ENCODE measurements around the gene SLC26A1.
A peak's percentile ranks its signal among the peaks of the same experiment; 100 is the strongest.

The SLC26A1 gene

DNA sequence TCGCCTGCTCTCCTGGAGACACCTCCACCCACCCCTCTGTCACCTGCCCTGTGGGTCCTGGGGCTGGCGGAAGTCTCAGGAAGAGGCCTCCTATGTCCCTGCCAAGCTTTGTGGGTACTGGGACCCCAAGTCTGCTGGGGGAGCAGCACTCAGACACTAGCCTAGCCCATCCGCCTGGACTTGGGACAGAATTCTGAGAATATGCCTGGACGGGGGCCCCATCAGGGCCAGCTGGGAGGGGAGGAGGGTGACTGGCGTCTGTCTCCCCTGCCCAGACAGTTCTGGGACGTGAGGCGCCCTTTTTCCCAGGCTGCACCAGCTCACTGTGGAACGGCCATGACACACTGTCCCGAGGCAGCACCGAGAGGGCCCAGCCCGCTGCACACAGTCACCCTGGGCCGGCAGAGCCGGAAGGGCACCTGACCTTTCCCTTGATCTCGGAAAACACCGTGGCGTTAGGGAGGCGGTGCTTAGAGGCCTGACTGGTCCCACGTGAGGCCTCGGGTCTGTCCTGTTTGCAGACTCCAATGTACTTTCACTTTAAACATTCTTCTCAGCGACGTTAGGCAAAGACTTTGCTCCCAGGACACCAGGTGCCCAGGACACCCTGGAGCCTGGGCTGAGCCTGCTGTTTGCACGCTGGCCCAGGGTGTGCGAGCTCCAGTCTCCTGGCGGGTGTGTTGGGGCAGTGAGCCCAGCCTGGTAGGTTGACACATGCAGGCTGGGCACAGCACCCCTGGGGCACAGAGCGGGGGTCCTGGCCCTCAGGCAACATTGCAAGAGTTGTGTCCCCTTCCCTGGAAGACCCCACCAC is 700 bp downstream of the SLC26A1 start:
- Histone ChIP-seq H3K27me3 (ENCODE audit: insufficient read depth, low read length) (peaks cover 24% of the 10 kb centered on the region), H3K27ac (ENCODE audit: low read depth, low read length) (no peak overlapping the region), H3K36me3 (ENCODE audit: insufficient read depth, low read length) (no peaks in the 10 kb centered on the region), H3K9me3 (ENCODE audit: insufficient read depth, low read depth, low read length) (no peaks in the 10 kb centered on the region), H3K4me1 (ENCODE audit: insufficient read depth, low read length) (no peaks in the 10 kb centered on the region), H3K4me3 (ENCODE audit: low read length) (no peak overlapping the region), H3K9ac (ENCODE audit: low read depth, low read length) (no peak overlapping the region)
- 88% methylated on average over 25 of the region's 25 CpGs for WGBS

DNA sequence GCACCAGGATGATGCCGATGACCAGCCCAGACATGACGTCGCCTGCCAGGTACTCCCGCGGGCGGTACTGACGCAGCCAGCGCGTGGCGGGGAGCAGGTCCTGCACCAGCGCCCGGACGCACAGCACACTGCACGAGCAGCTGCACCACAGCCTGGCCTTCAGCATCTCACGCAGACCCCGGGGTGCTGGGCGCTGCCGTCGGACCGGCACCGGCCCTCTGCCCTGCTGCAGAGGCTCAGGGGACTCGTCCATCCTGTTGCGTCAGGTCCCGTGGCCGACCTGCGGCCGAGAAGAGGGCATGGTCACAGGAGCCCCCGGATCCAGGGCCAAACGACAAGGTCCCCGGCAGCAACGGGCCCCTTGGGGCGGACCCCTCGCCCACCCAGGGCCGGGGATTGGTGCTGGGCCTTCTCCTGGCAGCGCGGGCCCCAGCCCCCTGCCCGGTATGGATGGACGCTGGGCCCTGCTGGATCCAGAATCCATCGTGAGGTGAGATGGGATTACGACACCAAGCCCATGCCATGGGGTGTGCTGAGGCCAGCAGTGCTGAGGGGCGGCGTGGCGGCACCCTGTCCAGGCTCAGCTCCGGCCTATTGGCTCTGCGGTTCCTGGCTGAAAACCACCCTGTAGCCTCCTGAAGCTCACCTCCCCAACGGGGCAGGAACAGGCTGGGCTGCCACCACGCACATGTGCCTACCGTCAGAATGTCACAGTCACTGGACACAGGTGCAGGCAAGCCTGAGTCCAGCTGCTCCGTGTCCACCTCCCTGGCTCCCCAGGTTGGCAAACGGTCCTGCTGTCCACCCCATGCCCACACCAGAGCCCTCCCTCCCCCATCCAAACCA is 1.5 kb downstream of the SLC26A1 start:
- Histone ChIP-seq H3K27ac (ENCODE audit: low read depth, low read length) (no peak overlapping the region), H3K36me3 (ENCODE audit: insufficient read depth, low read length) (no peaks in the 10 kb centered on the region)
- WGBS: 95% methylated on average over 50 of the region's 50 CpGs

DNA sequence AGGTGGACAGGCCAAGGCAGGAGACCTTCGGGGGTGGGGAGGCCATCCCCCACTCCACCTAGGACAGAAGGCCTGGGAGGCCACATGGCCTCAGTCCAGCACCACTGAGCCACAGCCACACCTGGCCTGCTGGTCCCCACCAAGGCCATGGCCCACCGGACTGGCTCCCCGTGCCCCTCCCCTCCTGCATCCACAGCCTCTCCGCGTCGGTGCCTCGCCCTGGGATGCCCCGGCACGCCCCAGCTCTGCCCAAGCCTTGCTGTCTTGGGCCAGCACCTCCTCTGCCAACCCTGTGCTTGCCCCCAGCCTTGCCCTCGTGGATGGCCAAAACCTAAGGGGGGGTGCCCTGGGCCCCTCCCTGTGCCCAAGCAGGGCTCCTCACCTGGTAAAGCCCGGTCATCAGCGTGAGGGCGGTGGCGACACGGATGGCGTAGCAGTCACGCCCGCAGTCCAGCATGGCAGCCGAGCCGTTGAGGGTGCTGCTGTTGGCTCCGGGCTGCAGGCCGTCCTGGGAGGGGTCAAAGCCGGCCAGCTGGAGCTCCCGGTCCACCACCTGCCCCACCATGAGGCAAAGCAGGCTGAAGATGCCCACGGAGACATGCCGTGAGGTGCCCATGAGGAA is 2.3 kb downstream of the SLC26A1 start:
- Histone ChIP-seq H3K27ac (ENCODE audit: low read depth, low read length) (no peak overlapping the region), H3K36me3 (ENCODE audit: insufficient read depth, low read length) (no peaks in the 10 kb centered on the region), H3K9ac (ENCODE audit: low read depth, low read length) (no peak overlapping the region), H3K4me3 (ENCODE audit: low read length) (no peak overlapping the region), H3K27me3 (ENCODE audit: insufficient read depth, low read length) (peaks cover 24% of the 10 kb centered on the region), H3K9me3 (ENCODE audit: insufficient read depth, low read depth, low read length) (no peaks in the 10 kb centered on the region), H3K4me1 (ENCODE audit: insufficient read depth, low read length) (peaks cover 6% of the 10 kb centered on the region; the same call in 1 of the 2 replicates)
- WGBS: 94% methylated on average over 26 of the region's 26 CpGs

More for the DNA sequence above, 1.5 kb downstream of the SLC26A1 start:
- Histone ChIP-seq H3K4me1 (ENCODE audit: insufficient read depth, low read length) (no peaks in the 10 kb centered on the region), H3K9me3 (ENCODE audit: insufficient read depth, low read depth, low read length) (no peaks in the 10 kb centered on the region), H3K9ac (ENCODE audit: low read depth, low read length) (no peak overlapping the region), H3K4me3 (ENCODE audit: low read length) (no peak overlapping the region), H3K27me3 (ENCODE audit: insufficient read depth, low read length) (peaks cover 24% of the 10 kb centered on the region)

DNA sequence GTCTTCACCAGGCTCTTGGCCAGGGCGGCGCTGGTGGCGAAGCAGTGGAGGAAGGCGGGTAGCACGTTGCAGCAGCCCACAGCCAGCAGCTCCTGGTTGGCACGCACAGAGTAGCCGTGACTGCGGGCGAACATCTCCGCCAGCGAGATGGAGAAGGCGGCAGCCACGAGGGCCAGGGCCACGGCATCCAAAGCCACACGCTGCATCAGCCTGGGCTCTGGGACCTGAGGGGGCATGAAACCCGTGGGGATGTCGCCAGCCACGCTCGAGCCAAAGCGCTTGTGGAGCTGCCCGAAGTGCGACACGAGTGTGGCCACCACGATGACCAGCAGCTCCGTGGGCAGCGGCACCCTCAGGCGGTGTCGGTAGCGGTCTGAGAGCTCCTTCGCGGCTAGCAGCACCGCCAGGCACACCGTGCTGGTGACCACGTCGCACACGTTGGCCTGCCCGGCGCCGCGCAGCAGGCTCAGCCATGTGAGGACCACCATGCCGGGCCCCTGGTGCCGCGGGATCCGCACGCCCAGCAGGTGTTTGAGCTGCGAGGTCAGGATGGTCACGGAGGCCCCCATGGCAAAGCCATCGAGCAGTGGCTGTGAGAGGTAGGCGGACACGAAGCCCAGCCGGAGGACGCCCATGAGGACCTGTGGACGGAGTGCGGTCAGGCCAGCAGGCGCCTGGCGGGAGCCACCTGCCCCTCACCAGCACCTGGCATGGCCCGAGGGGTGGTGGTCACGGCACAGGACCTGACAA is 3.3 kb downstream of the SLC26A1 start:
- Histone ChIP-seq H3K9ac (ENCODE audit: low read depth, low read length) (no peak overlapping the region), H3K4me3 (ENCODE audit: low read length) (no peak overlapping the region), H3K9me3 (ENCODE audit: insufficient read depth, low read depth, low read length) (no peaks in the 10 kb centered on the region), H3K4me1 (ENCODE audit: insufficient read depth, low read length) (peaks cover 12% of the 10 kb centered on the region; the same call in 1 of the 2 replicates), H3K27ac (ENCODE audit: low read depth, low read length) (no peak overlapping the region), H3K36me3 (ENCODE audit: insufficient read depth, low read length) (no peaks in the 10 kb centered on the region), H3K27me3 (ENCODE audit: insufficient read depth, low read length) (peaks cover 27% of the 10 kb centered on the region)
- WGBS: 96% methylated on average over 58 of the region's 58 CpGs

DNA sequence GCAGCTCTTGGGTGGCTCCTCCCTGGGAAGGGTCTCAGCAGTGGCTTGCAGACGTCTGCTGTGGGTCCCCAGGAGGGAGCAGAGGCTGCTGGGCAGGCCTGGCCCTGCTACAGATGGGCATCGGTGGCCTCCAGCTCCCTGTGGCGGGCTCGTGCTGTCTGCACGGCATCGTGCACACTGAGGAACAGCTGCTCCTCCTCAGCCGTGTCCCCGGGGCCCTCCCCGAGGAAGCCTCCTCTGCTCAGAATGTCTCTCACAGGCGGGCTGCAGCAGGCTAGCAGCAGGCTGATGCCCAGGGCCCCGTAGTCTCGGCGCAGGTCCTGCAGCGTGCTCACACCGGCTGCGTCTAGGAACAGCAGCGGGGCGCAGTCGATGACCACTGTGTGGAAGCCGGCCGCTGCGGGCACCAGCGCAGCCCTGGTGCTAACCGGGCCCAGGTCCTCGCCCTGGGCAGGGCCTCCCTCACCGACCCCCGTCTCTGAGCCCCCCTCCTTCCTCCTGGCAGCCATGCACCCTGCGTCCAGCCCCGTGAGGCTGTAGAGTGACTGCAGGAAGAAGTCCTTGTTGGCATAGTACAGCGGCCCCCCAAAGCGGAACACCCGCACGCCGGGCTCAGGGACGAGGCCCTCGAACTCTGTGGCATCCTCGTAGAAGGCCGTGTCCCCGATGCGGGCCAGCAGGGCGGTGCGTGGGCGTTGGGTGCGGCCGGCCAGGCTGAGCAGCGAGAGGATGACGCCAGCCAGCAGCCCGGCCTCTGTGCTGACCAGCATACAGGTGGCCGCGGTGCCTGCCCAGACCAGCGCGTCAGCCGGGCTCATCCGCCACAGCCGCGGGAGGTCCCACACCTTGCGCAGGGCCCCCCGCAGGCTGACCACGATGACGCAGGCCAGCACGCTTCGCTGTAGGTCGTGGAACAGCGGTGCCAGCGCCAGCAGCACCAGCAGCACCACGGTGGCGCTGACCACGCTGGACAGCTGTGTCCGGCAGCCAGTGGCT is 4.2 kb downstream of the SLC26A1 start:
- Histone ChIP-seq H3K9ac (ENCODE audit: low read depth, low read length) (no peak overlapping the region), H3K27ac (ENCODE audit: low read depth, low read length) (no peak overlapping the region), H3K27me3 (ENCODE audit: insufficient read depth, low read length) (peaks cover 33% of the 10 kb centered on the region), H3K4me3 (ENCODE audit: low read length) (no peak overlapping the region), H3K4me1 (ENCODE audit: insufficient read depth, low read length) (peaks cover 12% of the 10 kb centered on the region; the same call in 1 of the 2 replicates), H3K36me3 (ENCODE audit: insufficient read depth, low read length) (no peaks in the 10 kb centered on the region), H3K9me3 (ENCODE audit: insufficient read depth, low read depth, low read length) (no peaks in the 10 kb centered on the region)
- WGBS: 93% methylated on average over 69 of the region's 69 CpGs

DNA sequence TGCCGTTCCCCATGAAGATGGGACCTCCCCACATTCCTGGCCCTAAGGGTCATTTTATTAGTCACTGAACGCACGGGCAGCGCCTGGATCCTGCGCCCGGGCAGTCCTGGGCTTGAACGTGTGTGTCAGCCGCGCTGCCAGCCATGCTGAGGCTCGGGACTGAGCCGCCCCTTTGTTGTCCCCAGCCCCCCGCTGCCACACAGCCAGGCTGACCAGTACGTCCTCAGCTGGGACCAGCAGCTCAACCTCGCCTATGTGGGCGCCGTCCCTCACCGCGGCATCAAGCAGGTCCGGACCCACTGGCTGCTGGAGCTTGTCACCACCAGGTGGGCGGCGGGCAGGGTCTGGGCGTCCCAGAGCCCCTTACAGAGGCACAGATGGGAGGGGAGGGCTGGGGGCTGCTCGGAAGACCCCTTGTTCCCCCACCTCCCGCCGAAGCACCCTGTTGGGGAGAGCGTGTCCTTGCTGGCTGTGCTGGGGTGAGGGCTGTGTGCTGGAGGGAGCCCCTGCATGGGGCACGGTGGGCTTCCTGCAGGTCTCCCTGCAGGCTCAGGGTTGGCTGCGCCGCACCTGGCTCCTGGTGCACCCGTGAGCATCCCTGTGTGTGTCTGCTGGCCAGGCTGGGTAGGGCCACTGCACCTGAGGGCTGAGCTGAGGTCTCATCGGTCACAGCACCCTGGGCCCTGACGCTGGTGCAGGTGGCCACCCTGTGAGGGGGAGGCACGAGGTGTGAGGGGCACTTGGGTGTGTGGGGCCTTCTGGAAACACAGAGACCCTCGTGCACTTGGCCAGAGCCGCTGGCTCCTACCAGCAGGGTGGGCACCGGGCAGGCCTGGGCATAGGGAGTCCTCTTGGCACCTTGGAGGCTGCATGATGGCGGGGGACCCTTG is 5.3 kb downstream of the SLC26A1 start:
- peak overlapping the region; percentile 59; the same call in 1 of the 2 replicates for H3K4me3 ChIP-seq (ENCODE audit: low read length)
- H3K4me1 ChIP-seq (ENCODE audit: insufficient read depth, low read length): peaks cover 12% of the 10 kb centered on the region; the same call in 1 of the 2 replicates
- H3K27me3 ChIP-seq (ENCODE audit: insufficient read depth, low read length): peaks cover 33% of the 10 kb centered on the region
- H3K36me3 ChIP-seq (ENCODE audit: insufficient read depth, low read length): no peaks in the 10 kb centered on the region
- H3K9me3 ChIP-seq (ENCODE audit: insufficient read depth, low read depth, low read length): no peaks in the 10 kb centered on the region
- H3K9ac ChIP-seq (ENCODE audit: low read depth, low read length): no peak overlapping the region
- 88% methylated on average over 37 of the region's 37 CpGs for WGBS
- no peak overlapping the region for H3K27ac ChIP-seq (ENCODE audit: low read depth, low read length)

DNA sequence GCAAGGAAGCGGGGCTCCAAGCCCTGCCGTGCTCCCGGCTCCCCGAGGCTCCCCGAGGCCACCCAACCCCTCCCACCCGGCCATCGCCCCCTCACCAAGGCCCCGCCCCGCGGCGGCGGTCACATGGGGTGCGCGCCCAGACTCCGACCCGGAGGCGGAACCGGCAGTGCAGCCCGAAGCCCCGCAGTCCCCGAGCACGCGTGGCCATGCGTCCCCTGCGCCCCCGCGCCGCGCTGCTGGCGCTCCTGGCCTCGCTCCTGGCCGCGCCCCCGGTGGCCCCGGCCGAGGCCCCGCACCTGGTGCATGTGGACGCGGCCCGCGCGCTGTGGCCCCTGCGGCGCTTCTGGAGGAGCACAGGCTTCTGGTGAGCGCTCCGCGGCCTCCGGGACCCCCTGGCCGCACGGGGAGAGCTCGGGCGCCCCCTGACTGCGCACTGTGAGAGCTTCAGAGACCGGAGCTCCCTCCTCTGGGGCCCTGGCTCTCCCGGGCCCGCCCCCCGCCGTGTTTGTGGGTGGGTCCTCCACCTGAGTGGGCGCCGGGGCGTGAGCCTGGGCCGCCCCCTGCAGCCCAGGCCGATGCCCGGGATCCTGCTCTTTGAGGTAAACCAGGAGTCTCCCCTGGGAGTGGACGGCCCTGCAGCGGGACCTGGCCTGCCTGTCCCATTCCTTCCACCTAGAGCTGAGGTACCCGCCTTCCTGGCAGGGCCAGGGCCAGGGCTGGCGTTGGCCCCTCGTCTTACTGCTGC is 6.2 kb downstream of the SLC26A1 start, which contains the start of gene IDUA:
TSS of gene IDUA (plus strand) at position 166 of the 745 bp plus-strand sequence. CDS start at position 207, 41 bp downstream.
- Histone ChIP-seq H3K4me1 (ENCODE audit: insufficient read depth, low read length) (peaks cover 12% of the 10 kb centered on the region; the same call in 1 of the 2 replicates), H3K27me3 (ENCODE audit: insufficient read depth, low read length) (peaks cover 33% of the 10 kb centered on the region), H3K9me3 (ENCODE audit: insufficient read depth, low read depth, low read length) (no peaks in the 10 kb centered on the region), H3K27ac (ENCODE audit: low read depth, low read length) (no peak within 1 kb of the TSS), H3K9ac (ENCODE audit: low read depth, low read length) (peak within 1 kb of the TSS; percentile 48; the same call in 1 of the 2 replicates), H3K36me3 (ENCODE audit: insufficient read depth, low read length) (no peaks in the 10 kb centered on the region), H3K4me3 (ENCODE audit: low read length) (peak within 1 kb of the TSS; percentile 59)
- WGBS: 4% methylated on average over 69 of the region's 69 CpGs

DNA sequence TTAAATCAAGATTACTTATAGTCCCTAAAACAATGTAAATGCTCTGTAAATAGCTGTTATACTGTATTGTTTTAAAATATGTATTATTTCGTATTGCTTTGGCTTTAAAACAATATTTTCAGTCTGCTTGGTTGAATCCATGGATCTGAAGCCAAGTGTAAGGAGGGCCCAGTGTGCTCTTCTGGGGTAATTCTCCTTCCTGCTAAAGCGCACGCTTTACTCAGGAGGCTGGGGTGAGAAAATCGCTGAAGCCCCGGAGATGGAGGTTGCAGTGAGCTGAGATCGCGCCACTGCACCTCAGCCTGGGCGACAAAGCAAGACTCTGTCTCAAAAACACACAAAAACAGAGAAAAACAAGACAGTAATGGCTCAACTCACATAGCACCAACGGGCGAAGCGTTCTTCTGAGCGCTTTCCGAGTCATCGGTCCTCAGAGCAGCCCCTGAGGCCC is 6.8 kb downstream of the SLC26A1 start:
- H3K36me3 ChIP-seq (ENCODE audit: insufficient read depth, low read length): no peaks in the 10 kb centered on the region
- H3K27me3 ChIP-seq (ENCODE audit: insufficient read depth, low read length): peaks cover 33% of the 10 kb centered on the region
- peak overlapping the region; percentile 59 for H3K4me3 ChIP-seq (ENCODE audit: low read length)
- 21% methylated on average over 14 of the region's 14 CpGs for WGBS
- H3K9me3 ChIP-seq (ENCODE audit: insufficient read depth, low read depth, low read length): no peaks in the 10 kb centered on the region
- H3K27ac ChIP-seq (ENCODE audit: low read depth, low read length): no peak overlapping the region
- peak overlapping the region; percentile 41; the same call in 1 of the 2 replicates for H3K9ac ChIP-seq (ENCODE audit: low read depth, low read length)
- peaks cover 12% of the 10 kb centered on the region; the same call in 1 of the 2 replicates for H3K4me1 ChIP-seq (ENCODE audit: insufficient read depth, low read length)
